ENCODE results near the gene C14orf180. TPM values are rescaled to one million over a fixed set of nuclear protein-coding genes. Genes with fewer than 3 reads are reported as not detected.

Gene C14orf180
- total and polyA plus RNA-seq, 12 donors = 13.8 to 139 (median 75.1) TPM

GRCh38 chr14:104581521-104581920, 2.0 kb downstream of the C14orf180 start:
- Histone ChIP-seq H3K27me3 (peaks cover 0 to 34% (median 8%) of the 10 kb centered on the region in 7 donors), H3K27ac (peak overlapping the region; percentile 81 to 98 (median 93)), H3K36me3 (no peaks in the 10 kb centered on the region), H3K4me3 (peak overlapping the region; percentile 38 to 60 (median 54)), H3K9me3 (no peaks in the 10 kb centered on the region), H3K4me1 (peaks cover 8 to 97% (median 54%) of the 10 kb centered on the region in 9 donors)
- 50 to 53% methylated on average over 9 of the region's 9 CpGs for WGBS, 2 donors
- intact Hi-C loops (cut with DNase I) = loop anchor here in 3 of 10 donors (10.0 kb wide), 1 partner anchor 143 kb away; the partner anchor contains the start of gene ADSS1 (in 3 of the 3)
- no peak for DNase-seq
- ATAC-seq = no peak
- TF ChIP-seq, protein P1, sequence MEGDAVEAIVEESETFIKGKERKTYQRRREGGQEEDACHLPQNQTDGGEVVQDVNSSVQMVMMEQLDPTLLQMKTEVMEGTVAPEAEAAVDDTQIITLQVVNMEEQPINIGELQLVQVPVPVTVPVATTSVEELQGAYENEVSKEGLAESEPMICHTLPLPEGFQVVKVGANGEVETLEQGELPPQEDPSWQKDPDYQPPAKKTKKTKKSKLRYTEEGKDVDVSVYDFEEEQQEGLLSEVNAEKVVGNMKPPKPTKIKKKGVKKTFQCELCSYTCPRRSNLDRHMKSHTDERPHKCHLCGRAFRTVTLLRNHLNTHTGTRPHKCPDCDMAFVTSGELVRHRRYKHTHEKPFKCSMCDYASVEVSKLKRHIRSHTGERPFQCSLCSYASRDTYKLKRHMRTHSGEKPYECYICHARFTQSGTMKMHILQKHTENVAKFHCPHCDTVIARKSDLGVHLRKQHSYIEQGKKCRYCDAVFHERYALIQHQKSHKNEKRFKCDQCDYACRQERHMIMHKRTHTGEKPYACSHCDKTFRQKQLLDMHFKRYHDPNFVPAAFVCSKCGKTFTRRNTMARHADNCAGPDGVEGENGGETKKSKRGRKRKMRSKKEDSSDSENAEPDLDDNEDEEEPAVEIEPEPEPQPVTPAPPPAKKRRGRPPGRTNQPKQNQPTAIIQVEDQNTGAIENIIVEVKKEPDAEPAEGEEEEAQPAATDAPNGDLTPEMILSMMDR (IDR thresholded peaks at IDR 0.05) = no peak

- Histone ChIP-seq H3K36me3 (no peaks in the 10 kb centered on the region), H3K4me3 (peak overlapping the region; percentile 38 to 60 (median 54)), H3K27ac (peak overlapping the region; percentile 81 to 98 (median 93)), H3K27me3 (peaks cover 0 to 31% (median 6%) of the 10 kb centered on the region in 7 donors), H3K9me3 (no peaks in the 10 kb centered on the region), H3K4me1 (peaks cover 8 to 99% (median 53%) of the 10 kb centered on the region in 9 donors)
- 25 to 45% methylated on average over 16 to 20 of the region's 20 CpGs for WGBS, 2 donors
- peak; percentile 70 to 82 for DNase-seq
- ATAC-seq = peak; percentile 45 to 68 (median 60)
- TF ChIP-seq, protein P1 (IDR thresholded peaks at IDR 0.05) = no peak
- intact Hi-C loops (cut with DNase I) = loop anchor here in 3 of 10 donors (10.0 kb wide), 1 partner anchor 143 kb away; the partner anchor contains the start of gene ADSS1 (in 3 of the 3)
These were observed 2.4 kb downstream of the C14orf180 start for GRCh38 chr14:104582005-104582404.

DNA sequence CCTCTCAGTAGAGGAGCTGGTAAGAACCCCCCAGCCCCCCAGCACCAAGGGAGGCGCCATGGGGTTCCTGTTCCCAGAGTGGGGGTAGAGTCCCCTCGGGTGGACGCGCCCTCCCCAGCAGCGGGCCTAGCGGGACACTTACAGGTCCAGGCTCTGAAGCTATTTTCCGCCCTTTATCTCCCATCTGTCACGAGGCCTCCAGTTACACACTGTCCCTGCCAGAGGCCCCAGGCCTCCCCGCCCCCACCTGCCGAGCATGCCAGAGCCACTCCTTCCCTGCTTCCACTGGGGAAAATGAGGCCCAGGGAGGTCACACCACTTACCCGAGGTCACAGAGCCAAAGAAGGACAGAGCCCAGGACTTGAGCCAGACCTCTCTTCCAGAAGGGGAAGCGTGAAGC, 3.1 kb downstream of the C14orf180 start:
- Histone ChIP-seq H3K27me3 (peaks cover 0 to 30% (median 6%) of the 10 kb centered on the region in 7 donors), H3K36me3 (no peaks in the 10 kb centered on the region), H3K4me3 (peak overlapping the region in 9 of 10 donors; percentile 38 to 60 (median 55)), H3K4me1 (peaks cover 12 to 100% (median 55%) of the 10 kb centered on the region in 9 donors), H3K9me3 (no peaks in the 10 kb centered on the region), H3K27ac (peak overlapping the region; percentile 81 to 98 (median 93))
- DNase-seq (peak; percentile 81 to 88), ATAC-seq (peak; percentile 57 to 75 (median 68))
- intact Hi-C loops (cut with DNase I) = loop anchor here in 3 of 10 donors (10.0 kb wide), 1 partner anchor 142 kb away; the partner anchor contains the start of gene ADSS1 (in 3 of the 3)
- WGBS, 2 donors = 12 to 15% methylated on average over 12 of the region's 12 CpGs
- TF ChIP-seq, protein P1 (IDR thresholded peaks at IDR 0.05) = no peak

DNA sequence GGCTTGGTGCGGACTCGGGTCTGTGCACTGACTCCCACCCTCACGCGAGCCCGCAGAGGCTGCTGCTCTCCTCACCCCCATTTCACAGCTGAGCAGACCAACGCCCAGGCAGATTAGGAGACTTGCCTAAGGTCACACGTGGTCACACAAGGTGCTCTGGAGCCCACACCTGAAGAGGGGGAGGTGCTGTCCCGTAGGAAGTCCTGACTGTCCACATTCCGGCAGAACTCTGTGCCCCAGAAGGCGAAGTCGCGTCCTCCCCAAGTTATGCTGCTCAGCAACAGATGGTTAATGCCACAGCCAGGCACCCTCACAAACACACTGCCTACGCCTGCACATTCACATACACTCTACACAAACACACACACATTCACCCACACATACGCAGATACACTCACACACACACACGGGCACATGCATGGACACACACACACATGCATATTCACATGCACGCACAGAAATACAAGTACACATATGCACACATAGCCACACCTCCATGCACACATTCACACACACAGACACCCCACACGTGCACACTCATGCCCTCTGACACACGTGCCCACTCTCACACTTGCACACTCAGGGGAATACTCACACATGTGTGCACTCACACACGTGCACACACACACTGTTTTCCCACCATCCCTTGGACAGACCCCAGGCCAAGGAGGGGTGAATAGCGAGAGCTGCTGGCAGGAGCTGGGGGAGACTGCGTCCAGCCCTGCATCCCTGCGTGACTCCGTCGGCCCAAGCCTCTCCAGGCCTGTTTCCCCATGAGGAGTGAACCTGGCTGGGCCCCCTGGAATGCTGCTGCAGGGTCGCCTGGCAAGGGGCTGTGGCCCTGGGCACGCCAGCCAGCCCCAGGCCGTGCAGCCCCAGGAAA, 4.1 kb downstream of the C14orf180 start:
- ATAC-seq (no peak), DNase-seq (no peak)
- H3K36me3 ChIP-seq = peaks cover 0 to 10% (median 0%) of the 10 kb centered on the region in 9 donors
- H3K4me1 ChIP-seq = peaks cover 12 to 100% (median 47%) of the 10 kb centered on the region in 9 donors
- H3K4me3 ChIP-seq = peak overlapping the region in 7 of 10 donors; percentile 7 to 27 (median 17)
- no peaks in the 10 kb centered on the region for H3K9me3 ChIP-seq
- 43 to 52% methylated on average over 27 of the region's 27 CpGs for WGBS, 2 donors
- TF ChIP-seq, protein P1 (IDR thresholded peaks at IDR 0.05) = no peak
- intact Hi-C loops (cut with DNase I) = loop anchor here in 3 of 10 donors (10.0 kb wide), 1 partner anchor 141 kb away; the partner anchor contains the start of gene ADSS1 (in 3 of the 3)
- H3K27ac ChIP-seq = peak overlapping the region; percentile 36 to 98 (median 90)
- peaks cover 0 to 25% (median 11%) of the 10 kb centered on the region in 7 donors for H3K27me3 ChIP-seq

All from heart right ventricle (tissue), 16 donors.